Measurements from ENCODE around the gene LRRK2. TPM values are rescaled to one million over a fixed set of nuclear protein-coding genes. Genes with fewer than 3 reads are reported as not detected.
"Not testable (repeated sequence)": the region's sequence is repeated elsewhere in the genome, so short reads cannot be mapped to it uniquely, and the experiment has no call there.

LRRK2 gene
- total RNA-seq, 1 donor from 2014 or later, result 8.6 TPM

DNA sequence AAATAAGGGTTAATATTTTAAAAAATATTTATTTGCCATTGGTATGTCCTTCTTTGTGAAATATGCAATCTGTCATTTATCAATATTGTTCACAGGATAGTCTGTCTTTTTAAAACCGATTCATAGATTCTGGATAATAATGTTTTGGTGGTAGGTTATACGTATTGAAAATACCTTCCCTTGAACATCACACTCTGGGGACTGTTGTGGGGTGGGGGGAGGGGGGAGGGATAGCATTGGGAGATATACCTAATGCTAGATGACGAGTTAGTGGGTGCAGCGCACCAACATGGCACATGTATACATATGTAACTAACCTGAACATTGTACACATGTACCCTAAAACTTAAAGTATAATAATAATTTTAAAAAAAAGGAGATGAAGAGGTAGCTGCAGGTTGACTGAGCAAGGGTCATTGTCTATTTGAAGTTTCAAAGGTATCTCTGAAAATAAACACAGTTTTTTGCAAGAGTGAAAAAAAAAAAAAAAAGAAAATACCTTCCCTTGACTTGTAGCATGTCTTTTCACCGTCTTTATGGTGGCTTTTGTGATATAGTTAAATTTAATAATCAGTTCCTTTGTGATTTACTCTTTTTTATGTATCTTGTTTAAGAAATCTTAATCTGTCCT is 19.8 kb downstream of the LRRK2 start:
- FAIRE-seq; DNase-seq (ENCODE audit: low spot score in 2 of 2): not testable (repeated sequence)

DNA sequence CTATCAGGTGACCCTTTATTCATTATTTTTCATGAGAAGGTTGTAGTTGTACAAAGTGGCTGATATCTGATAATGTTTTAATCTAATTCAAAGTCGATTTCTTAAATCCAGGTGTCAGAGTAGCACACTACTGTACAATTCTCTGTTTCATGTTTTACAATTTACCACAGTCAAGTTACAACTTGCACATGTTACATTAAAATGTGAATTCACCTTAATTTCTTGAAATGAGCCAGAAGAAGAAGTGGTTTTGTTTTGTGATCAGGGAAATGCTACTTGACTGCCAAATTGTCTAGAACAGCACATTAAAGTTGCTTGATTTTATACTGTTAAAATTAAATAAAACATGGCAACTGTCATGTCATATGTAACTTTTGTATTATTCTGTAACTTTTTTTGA is 23.2 kb downstream of the LRRK2 start:
- no peak for DNase-seq (ENCODE audit: low spot score in 2 of 2)
- FAIRE-seq, result no peak

DNA sequence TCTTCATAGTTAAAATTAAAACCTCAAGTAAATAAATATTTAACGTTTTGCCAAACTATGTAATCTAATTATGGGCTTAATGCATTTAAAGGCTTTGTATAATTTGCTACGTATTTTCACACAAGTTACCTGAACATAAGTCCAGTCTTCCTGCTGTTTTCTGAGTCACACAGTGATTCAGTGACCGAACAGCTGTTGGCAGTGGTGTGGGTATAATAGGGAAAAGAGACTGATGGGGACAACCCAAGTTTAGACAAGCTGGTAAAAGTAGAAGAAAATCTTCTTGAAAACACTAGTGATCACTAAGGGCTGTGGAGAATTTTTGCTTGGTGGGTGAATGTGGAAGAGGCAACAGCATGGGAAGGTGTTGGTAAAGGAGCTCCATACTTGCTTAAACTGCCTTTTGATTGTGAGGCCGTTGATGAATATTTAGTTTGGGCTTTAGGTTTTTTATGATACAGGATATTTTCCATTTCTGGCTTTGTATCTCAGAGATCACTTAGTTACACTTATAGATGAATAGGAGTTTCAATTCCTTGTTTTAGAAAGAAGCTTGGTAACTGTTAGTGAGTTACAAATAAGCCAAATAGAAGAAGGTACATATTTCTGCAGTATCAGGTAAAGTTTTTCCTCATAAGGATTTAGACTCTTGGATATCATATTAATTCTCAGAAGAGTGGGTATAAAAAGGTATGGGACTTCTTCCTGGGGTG is 23.9 kb downstream of the LRRK2 start:
- FAIRE-seq, result no peak

DNA sequence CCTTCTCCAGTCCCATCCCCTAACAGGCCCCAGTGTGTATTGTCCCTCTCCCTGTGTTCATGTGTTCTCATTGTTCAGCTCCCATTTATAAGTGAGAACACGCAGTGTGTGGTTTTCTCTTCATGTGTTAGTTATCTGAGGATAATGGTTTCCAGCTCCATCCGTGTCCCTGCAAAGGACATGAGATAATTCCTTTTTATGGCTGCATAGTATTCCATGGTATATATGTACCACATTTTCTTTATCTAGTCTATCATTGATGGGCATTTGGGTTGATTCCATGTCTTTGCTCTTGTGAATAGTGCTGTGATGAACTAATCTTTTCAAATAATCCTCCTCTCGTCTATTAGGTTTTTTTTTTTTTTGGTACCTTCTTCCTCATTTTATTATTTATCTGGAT is 25.9 kb downstream of the LRRK2 start:
- not testable (repeated sequence) for FAIRE-seq; DNase-seq (ENCODE audit: low spot score in 2 of 2)

More for the DNA sequence above, 23.9 kb downstream of the LRRK2 start:
- DNase-seq (ENCODE audit: low spot score in 2 of 2), result no peak

DNA sequence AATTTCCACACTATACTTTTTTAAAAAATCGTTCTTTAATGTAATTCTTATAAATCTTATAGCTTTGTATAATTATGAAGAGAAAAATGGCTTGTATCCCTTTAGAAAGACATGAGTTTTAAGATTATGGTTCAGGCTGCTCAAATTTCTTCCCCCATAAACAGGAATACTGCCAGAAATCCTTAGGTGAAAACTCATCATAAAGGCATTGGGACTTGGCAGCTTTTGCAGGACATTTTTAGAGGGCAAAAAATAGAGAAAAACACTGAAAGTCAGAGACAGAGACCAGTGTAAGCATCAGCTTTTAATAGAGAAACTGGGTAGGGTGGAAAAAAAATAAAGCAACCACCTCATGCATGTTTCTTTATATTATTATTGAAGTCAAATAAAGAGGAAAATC is 29.1 kb downstream of the LRRK2 start:
- FAIRE-seq, result no peak
- DNase-seq (ENCODE audit: low spot score in 2 of 2), result no peak

DNA sequence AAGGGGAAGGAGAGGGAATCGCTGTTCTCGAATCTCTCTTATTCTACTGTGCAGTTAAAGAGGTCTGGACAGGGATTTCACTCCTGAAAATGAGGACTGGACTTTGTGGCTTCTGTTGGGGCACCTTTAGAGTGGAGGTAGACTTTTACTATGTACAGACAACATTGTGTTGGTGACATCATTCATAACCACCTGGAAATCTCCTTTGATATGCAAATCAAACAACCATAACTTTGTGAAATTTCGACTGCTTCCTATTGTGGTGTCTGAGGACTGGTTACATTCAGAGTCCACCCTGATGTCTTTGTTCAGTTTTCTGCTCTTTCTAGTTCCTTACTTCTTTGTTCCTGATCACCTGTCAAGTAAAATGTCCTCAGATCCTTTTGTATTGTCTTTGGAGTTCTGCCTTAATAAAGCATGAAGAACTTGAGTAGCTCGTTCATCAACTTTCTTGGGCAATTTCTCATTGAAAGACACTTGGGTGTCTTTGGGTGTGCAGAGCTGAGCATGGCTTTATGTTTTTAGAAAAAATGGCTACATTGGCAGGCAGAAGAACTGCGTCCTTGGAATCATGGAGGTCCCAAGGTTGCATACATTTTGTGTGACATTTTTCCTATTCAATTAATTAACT is 29.8 kb downstream of the LRRK2 start:
- FAIRE-seq (no peak), DNase-seq (ENCODE audit: low spot score in 2 of 2) (no peak)

DNA sequence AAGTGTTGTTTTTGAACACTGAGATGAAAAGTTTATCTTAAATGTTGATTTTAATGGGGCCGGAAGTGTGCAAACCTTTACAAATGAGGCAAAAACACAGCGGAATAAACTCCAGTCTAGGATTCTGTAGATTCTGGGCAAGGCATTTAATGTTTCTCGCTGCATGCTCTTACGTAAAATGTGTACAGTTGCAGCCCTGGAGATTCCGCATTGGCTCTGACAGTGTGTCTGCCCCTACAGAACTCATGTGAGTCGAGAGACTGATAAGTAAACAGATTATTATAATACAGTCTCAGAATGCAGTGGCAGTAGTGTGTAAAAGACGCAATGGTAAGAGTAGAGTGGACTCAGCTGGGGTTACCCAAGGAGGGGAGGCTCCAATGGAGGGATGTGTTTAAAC is 33.6 kb downstream of the LRRK2 start:
- DNase-seq (ENCODE audit: low spot score in 2 of 2) (no peak), FAIRE-seq (no peak)

DNA sequence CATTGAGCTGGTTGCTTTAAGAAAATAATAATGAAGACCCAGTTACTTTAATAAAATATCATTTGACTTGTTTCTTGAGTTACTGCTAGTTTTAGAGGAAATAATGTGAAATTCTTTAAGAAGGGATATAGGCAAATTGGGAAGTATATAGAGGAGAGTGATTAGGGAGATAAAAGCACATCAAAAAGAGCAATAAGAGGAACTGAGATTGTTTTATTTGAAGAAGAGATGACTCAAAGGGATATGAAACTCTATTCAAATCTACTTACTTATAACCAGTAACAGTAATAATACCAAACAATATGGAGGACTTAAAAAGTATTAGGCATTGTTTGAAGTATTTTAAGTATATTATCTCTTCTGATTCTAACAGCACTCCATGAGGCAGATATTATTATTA is 37.1 kb downstream of the LRRK2 start:
- no peak for FAIRE-seq

DNA sequence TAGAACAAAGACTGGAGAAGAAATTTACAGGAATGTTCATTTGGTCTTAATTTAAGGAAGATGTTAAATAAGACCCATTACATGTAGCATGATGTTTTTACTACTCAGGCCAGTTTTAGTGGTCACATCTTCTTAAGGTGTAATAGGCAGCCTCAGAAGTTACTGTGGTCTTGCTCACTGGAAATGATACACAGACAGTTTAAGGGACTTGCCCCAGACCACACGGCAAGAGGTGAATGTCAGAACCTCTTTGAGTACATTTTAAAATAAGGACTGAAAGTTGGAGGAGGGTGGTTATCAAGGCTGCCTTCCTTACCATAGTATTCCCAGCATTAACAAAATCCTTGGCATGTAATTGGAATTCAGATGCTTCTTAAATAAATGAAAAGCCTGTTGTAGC is 37.9 kb downstream of the LRRK2 start:
- FAIRE-seq, result no peak
- DNase-seq (ENCODE audit: low spot score in 2 of 2), result no peak

More for the DNA sequence above, 37.1 kb downstream of the LRRK2 start:
- no peak for DNase-seq (ENCODE audit: low spot score in 2 of 2)

DNA sequence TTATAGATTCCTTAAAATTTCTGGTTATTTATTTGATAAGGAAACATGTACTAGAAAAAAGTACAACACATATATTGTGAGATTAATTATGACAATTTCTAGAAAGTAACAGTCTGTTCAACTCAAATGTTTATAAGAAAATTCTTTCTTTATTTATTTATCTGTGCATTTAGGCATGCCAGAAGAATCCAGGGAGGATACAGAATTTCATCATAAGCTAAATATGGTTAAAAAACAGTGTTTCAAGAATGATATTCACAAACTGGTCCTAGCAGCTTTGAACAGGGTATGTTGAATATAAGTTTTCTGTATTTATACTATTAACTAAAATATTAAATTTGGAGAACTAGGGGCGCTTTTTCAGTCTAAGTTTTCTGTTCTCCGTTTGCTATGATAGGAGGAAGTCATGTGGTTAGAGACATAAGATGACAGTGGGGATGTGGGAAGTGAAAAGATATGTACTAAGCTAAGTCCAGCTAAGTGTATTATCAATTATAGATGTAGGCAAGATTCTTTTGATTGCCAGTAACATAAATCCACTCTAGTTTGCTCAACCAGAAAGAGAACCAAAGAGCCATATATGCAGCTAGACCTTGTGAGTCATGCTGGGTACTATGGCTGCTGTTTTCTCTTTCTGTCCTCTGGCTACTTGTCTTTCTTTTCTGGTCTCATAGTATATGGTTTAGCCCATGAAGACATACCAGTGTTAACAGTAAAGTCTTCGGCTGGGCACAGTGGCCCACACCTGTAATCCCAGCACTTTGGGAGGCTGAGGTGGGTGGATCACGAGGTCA is 39.0 kb downstream of the LRRK2 start:
- no peak for DNase-seq (ENCODE audit: low spot score in 2 of 2)
- FAIRE-seq, result no peak

DNA sequence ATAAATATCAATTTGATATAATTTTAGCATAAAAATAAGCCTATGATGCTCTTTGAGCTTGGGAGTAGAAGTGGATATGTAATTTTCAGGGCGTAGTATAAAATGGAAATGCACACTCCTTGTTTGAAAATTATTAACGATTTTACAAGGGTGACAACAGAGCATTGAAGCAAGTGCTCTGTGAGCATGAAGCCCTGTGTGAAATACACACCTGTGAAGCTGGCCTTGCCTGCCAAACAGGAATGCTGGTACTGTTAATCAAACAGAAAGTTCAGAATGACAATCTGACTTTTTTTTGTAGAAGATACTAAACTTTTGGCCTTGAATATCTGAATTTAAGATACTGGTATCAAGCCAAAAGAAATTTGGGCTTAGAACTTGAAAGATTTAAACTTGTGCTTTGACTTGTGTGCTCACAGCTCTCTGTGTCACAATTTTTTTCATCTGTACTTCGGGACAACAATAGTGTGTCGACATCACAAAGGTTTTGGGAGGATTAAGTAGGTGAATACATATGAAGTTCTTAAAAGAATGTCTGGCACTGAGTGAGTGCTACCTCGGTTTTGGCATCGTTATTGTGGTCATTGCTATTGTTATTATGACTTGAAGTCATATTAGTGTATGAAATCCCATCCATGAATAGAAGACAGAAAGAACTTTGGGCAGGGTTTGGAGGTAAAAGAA is 47.3 kb downstream of the LRRK2 start:
- DNase-seq (ENCODE audit: low spot score in 2 of 2), result no peak
- no peak for FAIRE-seq

DNA sequence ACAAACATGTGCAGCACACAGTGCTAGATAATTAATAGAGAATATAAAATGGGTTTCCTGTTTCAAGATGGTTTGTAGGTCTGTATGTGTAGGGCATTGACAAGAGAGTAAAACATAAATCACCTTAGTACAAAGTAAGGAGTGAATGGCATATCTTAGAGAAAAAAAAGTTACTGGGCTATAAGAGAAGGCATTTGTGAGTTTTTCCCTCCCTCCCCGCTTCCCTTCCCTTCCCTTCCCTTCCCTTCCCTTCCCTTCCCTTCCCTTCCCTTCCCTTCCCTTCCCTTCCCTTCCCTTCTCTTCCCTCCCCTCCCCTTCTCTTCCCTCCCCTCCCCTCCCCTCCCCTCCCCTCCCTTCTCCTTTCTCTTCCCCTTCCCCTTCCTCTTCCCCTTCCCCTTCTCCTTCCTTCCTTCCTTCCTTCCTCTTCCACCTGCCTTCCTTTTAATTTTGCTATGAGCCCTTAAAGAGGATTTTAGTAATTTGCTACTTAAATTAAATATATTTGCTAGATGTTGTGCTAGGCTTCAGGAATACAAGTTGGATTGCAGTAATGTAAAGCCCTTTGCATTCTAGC is 57.1 kb downstream of the LRRK2 start:
- FAIRE-seq (no peak), DNase-seq (ENCODE audit: low spot score in 2 of 2) (no peak)

DNA sequence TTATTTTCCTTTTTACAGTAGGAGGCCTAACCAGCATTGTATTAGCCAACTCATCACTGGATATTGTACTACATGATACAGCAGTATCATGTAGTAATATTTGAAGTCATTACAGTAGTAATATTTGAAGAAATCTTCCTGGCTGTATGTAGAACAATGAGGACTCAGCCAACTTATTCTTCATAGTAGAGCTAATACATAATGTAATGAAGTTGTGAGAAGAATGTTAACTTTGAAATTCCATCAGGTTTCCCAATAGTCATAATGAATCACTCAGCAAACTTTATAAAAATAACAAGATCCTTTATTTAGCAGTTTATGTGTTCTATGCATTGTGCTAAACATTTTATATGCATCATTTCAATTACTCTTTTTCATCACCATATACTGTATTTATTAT is 61.8 kb downstream of the LRRK2 start:
- DNase-seq (ENCODE audit: low spot score in 2 of 2), result no peak
- FAIRE-seq, result no peak

DNA sequence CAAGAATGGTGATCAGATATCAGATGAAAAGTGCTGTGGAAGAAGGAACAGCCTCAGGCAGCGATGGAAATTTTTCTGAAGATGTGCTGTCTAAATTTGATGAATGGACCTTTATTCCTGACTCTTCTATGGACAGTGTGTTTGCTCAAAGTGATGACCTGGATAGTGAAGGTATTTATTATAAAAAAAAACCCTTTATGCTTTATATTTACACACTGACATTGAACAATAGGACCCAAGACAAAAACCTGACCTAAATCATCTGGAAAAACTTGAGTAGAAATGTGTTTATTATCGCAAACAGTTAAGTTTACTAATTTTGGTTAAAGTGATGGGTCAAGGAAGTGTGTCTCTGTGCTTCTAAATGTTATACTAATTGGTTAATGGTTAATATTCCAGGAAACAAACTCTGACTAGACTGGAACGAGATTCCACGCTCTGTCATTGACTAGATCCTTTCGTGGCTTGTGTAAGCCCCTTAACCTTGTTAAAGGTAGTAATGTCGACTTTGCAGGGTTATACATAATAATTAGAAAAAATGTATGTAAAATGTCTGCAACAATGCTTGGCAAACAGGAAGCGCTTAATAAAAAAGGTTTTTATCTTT is 62.7 kb downstream of the LRRK2 start:
- DNase-seq (ENCODE audit: low spot score in 2 of 2) (no peak), FAIRE-seq (no peak)

DNA sequence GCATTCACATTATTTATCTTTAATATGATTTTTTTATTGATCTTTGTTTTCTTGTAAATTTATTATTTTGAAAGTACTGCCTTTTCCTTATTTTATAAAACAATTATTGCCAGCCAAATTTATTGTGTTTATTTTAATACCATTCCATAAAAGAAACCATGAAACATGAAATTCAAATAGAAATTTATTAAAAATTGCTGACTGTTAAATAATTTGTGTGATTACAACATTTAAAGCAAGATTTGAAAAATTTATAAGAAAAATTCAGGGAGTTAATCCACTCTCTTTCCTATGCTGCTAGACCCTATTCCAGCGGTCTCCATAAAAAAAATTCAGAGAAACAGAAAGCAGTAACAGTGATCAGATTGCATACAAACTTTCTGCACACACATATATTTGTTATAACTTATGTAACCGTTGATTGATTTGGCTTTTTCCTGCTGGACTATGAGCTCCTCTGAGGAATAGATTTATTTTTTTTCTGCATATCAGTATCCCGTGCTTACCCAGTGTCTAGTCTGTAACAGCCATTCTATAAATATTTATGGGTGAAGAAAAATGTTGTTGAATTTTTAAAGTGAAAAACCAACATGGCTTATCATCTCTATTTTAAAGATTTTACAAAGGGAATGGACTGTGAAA is 68.1 kb downstream of the LRRK2 start:
- no peak for FAIRE-seq
- no peak for DNase-seq (ENCODE audit: low spot score in 2 of 2)

DNA sequence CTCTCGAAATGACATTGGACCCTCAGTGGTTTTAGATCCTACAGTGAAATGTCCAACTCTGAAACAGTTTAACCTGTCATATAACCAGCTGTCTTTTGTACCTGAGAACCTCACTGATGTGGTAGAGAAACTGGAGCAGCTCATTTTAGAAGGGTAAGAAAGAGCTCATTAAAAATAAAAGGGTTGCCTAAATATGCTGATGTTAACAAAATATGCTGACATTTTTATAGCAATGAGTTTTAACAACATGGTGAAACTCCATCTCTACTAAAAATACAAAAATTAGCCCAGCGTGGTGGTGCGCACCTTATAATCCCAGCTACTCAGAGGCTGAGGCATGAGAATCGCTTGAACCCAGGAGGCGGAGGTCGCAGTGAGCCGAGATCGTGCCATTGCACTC is 73.5 kb downstream of the LRRK2 start:
- DNase-seq (ENCODE audit: low spot score in 2 of 2), result no peak
- no peak for FAIRE-seq

DNA sequence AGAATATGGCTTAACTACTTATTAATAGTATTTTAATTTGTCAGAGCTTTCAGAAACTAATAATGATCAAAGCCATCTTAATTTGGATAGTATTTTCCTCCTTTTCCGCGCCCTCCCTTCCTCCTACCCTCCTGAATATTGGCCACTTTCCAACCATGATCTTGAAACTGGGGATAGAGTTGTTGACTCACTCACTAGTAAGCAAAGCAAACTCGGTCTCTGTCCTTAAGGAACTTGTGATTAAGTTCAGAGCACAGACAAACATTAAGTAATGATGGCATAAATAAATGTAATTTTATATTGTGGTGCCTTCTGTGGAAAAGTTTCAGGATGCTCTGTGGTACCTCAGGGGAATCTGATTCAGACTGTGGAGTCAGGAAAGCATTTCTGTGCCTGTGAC is 75.7 kb downstream of the LRRK2 start:
- DNase-seq (ENCODE audit: low spot score in 2 of 2) (no peak), FAIRE-seq (no peak)

DNA sequence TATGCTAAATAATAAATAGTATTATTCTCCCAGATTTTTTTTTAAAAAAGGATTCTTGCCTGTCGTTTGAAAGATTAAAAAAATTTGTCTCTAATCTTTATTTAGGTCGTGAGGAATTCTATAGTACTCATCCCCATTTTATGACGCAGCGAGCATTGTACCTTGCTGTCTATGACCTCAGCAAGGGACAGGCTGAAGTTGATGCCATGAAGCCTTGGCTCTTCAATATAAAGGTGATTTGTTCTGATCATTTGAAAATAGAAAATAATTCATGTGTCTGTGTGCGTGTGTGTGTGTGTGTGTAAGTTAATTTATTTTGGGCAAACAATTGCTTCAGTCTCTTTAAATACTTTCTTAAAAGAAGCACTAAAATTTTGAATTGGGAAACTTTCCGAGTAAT is 84.2 kb downstream of the LRRK2 start:
- FAIRE-seq (no peak), DNase-seq (ENCODE audit: low spot score in 2 of 2) (no peak)

DNA sequence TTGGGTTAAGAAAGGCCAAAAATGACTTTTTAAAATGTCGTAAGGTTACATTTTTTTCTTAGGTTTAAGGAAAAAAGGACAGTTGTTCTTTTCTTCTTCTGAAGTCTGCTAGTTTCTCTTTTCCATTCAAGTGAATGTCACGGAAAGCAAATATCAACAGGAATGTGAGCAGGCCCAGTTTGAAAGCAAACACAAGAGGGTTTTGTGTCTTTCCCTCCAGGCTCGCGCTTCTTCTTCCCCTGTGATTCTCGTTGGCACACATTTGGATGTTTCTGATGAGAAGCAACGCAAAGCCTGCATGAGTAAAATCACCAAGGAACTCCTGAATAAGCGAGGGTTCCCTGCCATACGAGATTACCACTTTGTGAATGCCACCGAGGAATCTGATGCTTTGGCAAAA is 85.4 kb downstream of the LRRK2 start:
- DNase-seq (ENCODE audit: low spot score in 2 of 2), result no peak
- no peak for FAIRE-seq

All from frontal cortex (tissue), 4 donors.